HK-2 (cell line): Measurements from ENCODE around the gene ACADS.
"Not testable (repeated sequence)": the region's sequence is repeated elsewhere in the genome, so short reads cannot be mapped to it uniquely, and the experiment has no call there.

Experiments used
- DNase-seq: peaks from one replicate; pipeline ENCODE4 v3.0.0-alpha.2; 2018; ENCODE audit not compliant: unreplicated experiment

The ACADS gene

DNA sequence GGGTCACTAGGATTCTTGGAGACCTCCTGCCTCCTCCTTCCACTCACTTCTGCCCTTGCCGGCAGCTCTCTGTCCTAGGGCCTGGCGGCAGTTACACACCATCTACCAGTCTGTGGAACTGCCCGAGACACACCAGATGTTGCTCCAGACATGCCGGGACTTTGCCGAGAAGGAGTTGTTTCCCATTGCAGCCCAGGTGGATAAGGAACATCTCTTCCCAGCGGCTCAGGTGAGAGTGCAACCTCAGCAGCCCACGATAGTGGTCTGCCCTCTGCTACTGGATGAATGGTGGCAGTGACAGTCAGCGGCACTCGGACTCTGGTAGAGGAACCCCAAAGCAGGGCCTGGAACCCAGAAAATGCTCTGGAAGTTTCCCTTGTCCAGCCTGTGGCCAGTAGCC, 1.3 kb downstream of the ACADS start:
- DNase-seq = no peak

DNA sequence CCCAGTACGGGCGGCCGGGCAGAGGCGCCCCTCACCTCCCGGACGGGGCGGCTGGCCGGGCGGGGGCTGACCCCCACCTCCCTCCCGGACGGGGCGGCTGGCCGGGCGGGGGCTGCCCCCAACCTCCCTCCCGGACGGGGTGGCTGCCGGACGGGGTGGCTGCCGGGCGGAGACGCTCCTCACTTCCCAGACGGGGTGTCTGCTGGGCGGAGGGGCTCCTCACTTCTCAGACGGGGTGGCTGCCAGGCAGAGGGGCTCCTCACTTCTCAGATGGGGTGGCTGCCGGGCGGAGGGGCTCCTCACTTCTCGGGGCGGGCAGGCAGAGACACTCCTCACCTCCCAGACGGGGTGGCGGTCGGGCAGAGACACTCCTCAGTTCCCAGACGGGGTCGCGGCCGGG, 6.6 kb downstream of the ACADS start:
- not testable (repeated sequence) for DNase-seq

DNA sequence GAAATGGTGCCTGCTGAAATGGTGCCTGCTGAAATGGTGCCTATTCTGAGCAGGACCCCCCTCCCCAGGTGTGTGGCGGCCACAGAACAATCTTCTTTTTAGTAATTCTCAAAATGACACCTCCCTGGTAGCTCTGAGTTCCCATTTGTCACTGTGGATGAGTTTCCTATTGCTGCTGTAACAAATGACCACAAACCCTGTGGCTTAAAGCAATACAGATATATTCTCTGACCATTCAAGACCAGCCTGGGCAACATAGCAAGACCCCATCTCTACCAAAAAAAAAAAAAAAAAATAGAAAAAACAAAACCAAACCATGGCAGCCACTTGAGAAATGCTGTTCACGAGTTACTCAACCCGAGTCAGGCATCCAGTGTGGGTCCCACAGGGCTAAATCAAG, 7.9 kb downstream of the ACADS start:
- DNase-seq = no peak

DNA sequence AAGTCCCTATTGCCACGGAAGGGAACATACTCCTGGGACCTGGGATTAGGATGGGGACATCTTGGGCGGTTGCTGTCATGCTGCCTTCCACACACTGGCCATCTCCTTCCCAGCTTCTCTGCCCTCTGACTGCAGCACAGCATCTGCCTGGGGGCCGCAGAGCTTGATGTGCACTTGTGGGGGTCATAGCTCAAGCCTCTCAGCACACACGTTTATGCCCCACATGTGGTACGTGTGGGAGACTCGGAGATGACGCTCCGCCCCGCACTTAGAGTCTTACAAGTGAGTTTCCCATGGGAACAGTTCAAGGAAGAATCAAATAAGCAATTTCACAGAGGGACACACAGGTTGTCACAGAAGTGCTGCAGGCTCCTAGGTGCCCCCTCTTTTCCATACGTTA, 8.6 kb downstream of the ACADS start:
- no peak for DNase-seq

DNA sequence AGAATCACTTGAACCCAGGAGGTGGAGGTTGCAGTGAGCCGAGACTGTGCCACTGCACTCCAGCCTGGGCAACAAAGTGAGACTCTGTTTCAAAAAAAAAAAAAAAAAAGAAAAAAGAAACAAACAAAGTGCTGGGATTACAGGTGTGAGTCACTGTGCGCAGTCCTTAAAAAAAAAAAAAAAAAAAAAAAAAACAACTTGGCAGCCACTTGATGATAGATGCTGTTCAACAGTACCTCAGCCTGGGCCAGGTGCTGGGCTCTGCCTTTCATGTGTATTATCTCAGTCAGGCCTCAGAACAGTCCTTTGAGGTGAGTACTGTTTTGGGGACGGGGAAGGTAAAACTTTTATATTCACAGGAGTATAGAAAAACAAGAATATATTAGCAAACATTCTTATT, 9.6 kb downstream of the ACADS start:
- no peak for DNase-seq

DNA sequence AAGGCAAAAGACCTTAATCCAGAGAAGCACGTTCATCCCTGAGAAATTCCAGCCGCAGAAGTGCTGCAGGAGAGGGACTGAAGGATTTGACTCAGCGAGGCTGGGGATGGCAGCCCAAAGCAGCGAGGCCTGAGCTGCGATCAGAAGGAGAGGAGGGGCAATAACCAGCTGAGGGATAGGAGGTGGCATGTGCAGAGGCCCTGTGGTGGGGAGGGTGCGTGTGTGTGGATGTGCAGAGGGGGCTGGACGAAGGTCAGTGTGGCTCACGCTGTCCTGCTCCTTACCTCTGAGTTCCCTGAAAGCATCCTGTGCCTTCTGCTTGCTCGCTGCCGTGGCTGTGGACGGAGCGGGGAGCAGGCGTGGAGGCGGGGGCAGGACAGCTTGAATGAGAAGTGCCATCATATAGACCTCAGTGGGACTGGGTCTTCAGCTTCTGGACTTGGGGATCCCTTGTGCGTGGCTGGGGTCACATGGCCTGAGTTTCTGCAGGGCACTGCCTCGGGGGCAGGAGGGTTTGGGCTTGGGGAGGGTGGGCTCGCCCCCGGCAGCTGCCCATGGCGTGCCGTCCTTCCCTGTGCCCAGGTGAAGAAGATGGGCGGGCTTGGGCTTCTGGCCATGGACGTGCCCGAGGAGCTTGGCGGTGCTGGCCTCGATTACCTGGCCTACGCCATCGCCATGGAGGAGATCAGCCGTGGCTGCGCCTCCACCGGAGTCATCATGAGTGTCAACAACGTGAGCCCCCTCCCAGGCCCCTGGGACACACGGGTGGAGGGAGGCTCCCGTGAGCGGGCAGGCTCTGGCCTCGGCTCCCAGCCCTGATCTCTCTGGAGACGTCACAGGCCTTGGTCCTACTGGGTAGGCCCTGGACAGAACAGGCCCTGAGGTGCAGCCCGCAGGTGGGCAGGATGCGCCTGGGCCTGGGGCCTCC, 11.0 kb downstream of the ACADS start:
- DNase-seq = no peak

DNA sequence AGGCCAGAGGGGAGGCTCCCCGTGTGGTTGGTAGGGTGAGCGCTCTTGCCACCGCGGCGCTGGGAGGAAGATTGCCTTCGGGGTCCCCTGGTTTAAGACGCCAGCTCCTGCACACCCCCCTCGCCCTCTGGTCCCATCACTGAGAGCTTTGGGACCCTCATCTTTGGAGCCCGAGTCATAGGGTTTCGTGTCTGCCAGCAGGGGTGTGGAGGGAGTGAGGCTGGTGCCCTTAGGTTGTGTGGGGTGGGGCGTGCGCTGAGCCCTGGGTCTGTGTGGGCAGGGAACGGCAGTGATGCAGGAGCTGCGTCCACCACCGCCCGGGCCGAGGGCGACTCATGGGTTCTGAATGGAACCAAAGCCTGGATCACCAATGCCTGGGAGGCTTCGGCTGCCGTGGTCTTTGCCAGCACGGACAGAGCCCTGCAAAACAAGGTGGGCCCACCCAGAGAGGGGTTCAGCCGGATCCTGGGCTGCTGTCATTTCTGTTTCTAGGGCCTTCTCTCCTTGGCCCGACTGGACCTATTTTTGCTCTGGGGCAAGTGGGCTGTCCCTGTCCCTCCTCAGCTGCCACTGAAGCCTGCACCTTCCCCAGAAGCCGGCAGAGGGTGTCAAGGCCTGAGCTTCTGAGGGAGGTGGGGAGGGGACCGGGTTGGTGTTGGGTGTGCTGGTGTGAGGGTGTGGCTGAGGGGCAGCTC, 12.1 kb downstream of the ACADS start:
- no peak for DNase-seq

DNA sequence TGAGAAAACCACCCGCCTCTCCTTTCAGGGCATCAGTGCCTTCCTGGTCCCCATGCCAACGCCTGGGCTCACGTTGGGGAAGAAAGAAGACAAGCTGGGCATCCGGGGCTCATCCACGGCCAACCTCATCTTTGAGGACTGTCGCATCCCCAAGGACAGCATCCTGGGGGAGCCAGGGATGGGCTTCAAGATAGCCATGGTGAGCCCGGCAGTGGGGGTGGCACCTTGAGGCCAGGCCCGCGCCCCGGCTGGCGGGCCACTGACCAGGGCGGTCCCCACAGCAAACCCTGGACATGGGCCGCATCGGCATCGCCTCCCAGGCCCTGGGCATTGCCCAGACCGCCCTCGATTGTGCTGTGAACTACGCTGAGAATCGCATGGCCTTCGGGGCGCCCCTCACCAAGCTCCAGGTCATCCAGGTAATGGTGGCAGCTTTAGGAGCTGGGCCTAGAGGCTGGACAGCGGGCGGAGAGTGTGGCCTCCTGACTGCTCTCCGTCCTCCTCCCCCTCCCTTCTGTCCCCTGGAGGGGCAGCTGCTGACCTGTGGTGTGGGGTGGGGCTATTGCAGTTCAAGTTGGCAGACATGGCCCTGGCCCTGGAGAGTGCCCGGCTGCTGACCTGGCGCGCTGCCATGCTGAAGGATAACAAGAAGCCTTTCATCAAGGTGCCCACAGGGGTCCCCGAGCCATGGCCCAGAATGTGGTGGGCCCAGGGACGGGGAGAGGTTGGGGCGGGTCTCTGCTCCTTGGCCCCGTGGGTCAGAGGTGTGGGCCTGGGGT, 12.8 kb downstream of the ACADS start:
- DNase-seq = no peak

DNA sequence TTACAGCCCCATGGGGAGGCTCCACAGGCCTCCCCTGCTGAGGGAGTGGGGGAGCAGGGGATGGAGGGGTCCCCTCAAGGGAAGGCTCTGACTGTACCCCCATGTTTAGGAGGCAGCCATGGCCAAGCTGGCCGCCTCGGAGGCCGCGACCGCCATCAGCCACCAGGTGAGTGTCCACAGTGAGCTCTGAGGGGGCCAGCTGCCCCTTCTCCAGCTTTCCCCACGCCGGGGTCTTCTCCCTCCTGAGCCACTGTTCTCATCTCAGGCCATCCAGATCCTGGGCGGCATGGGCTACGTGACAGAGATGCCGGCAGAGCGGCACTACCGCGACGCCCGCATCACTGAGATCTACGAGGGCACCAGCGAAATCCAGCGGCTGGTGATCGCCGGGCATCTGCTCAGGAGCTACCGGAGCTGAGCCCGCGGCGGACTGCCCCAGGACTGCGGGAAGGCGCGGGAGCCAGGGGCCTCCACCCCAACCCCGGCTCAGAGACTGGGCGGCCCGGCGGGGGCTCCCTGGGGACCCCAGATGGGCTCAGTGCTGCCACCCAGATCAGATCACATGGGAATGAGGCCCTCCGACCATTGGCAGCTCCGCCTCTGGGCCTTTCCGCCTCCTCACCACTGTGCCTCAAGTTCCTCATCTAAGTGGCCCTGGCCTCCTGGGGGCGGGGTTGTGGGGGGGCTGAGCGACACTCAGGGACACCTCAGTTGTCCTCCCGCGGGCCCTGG, 13.6 kb downstream of the ACADS start:
- no peak for DNase-seq

DNA sequence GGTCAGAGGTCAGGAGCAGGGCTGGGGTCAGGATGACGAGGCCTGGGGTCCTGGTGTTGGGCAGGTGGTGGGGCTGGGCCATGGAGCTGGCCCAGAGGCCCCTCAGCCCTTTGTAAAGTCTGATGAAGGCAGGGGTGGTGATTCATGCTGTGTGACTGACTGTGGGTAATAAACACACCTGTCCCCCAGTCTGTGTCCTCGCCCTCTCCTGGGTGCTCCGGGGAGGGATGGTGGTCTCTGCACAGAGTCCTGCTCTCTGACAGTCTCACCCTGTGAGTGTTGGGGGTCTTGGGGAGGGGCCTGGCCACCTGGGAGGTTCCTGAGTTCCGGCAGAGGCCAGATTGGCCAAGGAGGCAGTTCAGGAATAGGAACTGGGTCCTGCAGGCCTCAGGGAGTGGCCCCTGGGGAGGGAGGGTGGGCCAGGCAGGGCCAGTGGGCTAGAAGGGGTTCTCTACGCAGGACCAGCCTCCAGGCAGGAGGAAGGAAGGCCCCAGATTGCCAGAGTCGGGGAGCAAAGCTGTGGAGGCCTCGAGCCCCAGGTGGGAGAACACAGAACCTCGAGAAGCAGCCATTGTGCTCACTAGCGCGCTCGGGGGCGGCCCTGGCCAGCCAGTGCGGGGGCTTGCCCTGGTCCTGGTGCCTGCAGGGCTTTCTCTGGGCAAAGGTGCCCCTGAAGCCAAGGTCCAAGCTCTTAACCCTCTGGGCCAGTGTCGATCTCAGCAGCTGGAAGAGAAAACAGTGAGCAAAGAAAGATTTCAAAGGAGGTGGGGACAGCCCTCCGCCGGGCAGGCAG, 14.4 kb downstream of the ACADS start:
- DNase-seq = no peak

DNA sequence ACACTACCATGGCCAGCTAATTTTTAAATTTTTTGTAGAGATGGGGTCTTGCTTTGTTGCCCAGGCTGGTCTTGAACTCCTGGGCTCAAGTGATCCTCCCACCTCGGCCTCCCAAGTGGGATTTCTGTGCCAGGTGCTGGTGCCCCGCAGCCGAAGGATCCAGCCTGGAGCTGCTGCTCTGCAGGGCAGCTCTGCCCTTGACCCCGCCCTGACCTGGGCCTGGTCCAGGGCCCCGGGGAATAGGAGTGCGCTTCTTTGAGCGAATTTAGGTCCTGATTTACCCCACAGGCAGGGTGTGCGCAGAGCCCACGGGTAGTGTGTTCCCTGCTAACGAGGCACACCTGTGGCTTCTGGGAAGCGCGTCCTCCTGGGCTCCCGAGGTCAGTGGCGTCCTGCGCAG, 15.2 kb downstream of the ACADS start:
- no peak for DNase-seq

DNA sequence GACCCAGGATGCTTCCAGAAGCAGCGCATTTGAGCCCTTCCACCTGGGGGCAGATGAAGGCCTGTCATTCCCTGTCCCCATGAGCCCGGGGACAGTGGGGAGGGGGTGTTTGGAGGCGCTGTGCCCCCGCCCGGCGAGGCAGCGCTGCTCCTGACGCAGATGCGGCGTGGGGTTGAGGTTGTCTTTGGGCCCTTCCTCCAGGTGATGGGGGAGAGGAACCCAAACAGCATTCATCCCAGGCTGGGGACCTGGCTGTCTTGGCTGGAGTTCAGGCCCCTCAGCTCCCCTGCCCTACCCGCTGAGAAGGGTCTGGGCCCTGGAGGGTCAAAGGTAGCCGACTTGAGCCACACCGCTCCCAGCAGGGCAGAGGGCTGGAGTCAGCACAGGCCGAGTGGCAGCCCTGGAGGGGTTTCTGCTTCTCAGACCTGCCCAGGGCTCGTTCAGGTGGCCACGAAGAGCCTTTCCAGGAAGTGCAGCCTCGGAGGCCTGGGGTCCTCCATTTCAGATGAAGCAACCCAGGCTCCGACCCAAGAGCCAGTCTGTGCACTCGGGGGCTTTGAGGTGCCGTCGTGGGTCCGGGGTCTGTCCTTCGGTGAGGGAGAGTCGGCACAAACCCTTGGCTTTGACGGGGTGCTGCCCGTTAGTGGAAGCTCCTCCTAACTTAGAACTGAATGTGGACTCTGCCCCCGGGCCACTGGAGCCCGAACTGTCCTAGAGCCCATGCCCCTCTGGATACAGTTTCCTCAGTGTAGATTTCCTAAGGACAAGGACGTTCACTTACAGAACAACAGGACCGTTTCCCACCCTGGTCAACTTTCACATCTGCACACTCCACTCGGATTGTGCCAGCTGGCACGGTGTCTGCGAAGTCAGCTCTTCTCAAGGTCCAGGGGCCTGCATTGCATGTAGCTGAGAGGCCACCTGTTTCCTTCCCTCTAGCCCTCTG, 16.1 kb downstream of the ACADS start:
- DNase-seq = no peak

DNA sequence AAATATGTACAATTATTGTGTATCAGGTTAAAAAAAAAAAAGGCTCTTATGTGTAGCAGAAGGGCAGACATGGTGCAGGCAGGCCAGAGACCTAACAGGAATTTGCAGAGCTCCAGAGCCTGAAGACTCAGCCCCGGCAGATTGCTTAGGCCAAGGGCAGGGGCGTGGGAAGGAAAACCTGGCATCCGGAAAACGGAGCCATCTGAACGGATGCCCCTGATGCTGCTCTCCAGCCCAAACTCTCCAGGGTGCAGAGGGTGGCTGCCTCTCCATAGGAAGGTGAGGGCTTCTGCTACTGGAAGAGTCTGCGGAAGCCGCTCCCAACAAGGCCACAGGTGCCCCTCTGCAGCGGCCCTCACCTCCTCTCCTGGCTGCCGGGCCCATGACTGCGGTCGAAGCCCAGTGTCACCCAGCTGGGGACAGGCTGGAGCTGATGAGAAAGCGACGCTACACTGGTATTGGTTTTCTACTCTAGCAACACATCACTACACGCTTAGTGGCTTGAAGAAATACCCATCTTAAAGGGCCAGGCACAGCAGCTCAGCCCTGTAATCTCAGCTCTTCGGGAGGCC, 19.4 kb downstream of the ACADS start:
- DNase-seq = no peak

DNA sequence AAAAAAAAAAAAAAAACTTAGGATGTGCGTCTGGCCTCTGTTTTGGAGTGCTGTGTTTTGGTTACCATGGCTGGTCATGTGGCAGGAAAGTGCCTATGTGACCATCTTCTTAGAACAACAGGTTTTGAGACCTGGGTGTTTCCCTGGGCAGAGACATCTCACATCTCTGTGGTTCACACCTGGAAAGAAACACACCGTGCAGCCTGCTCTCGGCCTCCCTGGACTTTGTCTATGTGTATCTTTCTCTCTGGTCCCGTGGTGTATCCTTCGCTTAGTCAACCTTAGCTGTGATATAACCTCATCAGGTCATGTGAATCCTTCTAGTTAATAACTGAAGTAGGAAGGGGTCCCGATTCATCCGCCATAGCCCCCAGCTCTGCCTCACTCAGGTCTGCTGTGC, 22.6 kb downstream of the ACADS start:
- DNase-seq = no peak

DNA sequence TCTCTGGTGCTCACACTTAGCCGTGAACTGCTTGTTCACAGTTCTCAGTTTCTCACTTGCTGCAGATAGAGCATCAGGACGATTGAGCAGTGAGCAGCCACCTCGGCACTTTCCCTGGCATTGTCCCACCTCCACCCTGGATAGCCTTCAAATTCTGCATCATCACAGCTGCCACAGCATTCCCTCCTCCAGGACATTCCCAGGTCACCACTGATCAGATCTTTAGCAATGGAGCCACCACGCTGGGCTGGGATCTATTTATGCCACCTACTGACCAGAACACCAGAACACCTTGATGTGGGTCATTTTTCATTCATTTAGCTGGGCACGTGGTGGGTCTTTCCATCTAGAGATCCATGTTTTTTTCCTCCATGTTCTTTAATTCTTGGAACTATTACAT, 23.6 kb downstream of the ACADS start:
- no peak for DNase-seq

DNA sequence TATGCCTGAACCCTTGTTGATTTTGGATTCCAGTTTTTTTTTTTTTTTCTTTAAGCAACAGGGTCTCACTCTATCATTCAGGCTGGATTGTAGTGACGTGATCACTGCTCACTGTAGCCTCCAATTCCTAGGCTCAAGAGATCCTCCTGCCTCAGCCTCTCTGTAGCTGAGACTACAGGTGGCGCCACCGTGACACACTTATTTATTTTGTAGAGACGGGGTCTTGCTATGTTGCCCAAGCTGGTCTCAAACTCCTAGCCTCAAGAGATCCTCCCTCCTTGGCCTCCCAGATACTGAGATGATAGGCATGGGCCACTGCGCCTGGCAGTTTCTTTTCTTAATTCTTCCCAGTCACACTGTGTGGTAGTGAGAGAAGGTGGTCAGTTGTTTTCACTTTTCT, 25.2 kb downstream of the ACADS start:
- DNase-seq = no peak

DNA sequence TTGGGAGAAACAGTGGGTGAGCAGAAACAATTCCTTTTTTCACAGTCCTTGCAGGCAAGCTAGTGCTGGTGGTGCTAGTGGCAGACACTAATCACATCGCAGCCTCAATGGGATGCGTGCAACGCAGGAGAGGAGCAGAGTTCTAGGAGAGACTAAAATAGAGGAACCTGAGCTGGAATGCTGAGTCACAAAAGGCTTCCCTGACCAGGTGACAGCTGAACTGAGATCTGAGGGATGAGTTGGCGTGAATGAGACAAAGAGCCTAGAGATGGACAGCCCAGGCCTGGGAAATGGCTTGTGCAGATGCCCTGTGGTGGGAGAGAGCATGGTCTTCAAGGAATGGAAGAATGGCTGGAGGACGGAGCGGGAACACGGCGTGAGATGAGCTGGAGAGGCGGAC, 25.8 kb downstream of the ACADS start:
- DNase-seq = no peak

DNA sequence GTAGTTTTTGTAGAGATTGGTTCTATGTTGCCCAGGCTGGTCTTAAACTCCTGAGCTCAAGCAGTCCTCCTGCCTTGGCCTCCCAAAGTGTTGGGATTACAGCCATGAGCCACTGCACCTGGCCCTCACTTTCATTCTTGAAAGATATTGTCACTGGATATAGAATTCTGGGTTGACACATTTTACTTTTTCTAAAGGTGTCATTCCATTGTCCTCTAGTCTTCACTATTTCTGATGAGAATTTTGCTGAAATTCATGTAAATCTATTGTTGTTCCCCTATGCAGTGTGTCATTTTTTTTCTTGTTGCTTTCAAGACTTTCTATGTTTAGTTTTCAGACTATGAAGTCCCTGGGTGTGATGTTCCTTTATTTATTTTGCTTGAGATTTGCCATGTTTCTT, 29.2 kb downstream of the ACADS start:
- DNase-seq = no peak

DNA sequence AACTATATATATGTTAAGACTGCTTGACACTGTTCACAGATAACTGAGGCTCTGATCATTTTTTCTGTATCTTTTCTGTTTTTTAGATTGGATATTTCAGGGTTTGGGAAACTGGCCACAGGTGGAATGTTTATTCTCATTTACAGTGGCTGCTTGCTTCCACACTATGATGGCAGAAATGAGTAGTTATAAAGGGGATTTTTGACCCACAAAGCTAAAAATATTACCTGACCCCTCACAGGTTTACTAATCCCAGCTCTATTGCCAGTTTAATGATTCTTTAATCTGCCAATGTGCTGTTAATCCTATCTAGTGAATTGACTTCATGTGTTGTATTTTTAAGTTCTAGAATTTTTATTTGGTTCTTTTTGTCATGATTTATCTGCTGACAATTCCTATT, 29.6 kb downstream of the ACADS start:
- DNase-seq = no peak
